Type B pancreatic cell (in vitro differentiated cells): Measurements from ENCODE around the gene RCN2. TPM values are rescaled to one million over a fixed set of nuclear protein-coding genes. Genes with fewer than 3 reads are reported as not detected.

Experiments
- DNase-seq: peaks from one replicate; pipeline ENCODE4 v3.0.0; 2021; ENCODE audit warnings: mixed read lengths; ENCODE audit not compliant: unreplicated experiment; ENCODE audit errors: extremely low spot score
- H3K27ac Mint-ChIP-seq: 2 replicates; pipeline ENCODE4 v1.8.0; 2021; ENCODE audit warnings: mild to moderate bottlenecking, mixed read lengths
- H3K27me3 Mint-ChIP-seq: 2 replicates; pipeline ENCODE4 v1.8.0; 2021; ENCODE audit warnings: mixed read lengths
- H3K36me3 Mint-ChIP-seq: 2 replicates; pipeline ENCODE4 v1.8.0; 2021; ENCODE audit warnings: mixed read lengths
- H3K4me1 Mint-ChIP-seq: one replicate; pipeline ENCODE4 v1.8.0; 2021; ENCODE audit warnings: mixed read lengths; ENCODE audit not compliant: unreplicated experiment
- H3K4me3 Mint-ChIP-seq: 2 replicates; pipeline ENCODE4 v1.8.0; 2021; ENCODE audit warnings: mild to moderate bottlenecking, mixed read lengths
- H3K9me3 Mint-ChIP-seq: 2 replicates; pipeline ENCODE4 v1.8.0; 2021; ENCODE audit warnings: mixed read lengths
- total RNA-seq: library from RNA; stranded (reverse); gene quantifications from 2 replicates; pipeline ENCODE4 v1.2.1, GENCODE V29; 2021; ENCODE audit warnings: low replicate concordance
- TF ChIP-seq, protein P1 (sequence below): fragments of 200-600 bp; sonication (generic); conservative IDR thresholded peaks from 2 replicates; pipeline ENCODE4 v1.5.0; 2021; ENCODE audit warnings: antibody characterized with exemption, mild to moderate bottlenecking

The RCN2 gene
- total RNA-seq, 1 donor from 2014 or later, result 109 TPM

GRCh38 chr15:76930831-76931396 lies 635 bp upstream of the RCN2 start:
- Mint-ChIP-seq H3K9me3 (no peaks in the 10 kb centered on the region), H3K4me1 (peaks cover 17% of the 10 kb centered on the region), H3K27me3 (no peaks in the 10 kb centered on the region), H3K36me3 (peaks cover 25% of the 10 kb centered on the region), H3K4me3 (peak overlapping the region; percentile 96), H3K27ac (peak overlapping the region; percentile 81)
- TF ChIP-seq, protein P1, sequence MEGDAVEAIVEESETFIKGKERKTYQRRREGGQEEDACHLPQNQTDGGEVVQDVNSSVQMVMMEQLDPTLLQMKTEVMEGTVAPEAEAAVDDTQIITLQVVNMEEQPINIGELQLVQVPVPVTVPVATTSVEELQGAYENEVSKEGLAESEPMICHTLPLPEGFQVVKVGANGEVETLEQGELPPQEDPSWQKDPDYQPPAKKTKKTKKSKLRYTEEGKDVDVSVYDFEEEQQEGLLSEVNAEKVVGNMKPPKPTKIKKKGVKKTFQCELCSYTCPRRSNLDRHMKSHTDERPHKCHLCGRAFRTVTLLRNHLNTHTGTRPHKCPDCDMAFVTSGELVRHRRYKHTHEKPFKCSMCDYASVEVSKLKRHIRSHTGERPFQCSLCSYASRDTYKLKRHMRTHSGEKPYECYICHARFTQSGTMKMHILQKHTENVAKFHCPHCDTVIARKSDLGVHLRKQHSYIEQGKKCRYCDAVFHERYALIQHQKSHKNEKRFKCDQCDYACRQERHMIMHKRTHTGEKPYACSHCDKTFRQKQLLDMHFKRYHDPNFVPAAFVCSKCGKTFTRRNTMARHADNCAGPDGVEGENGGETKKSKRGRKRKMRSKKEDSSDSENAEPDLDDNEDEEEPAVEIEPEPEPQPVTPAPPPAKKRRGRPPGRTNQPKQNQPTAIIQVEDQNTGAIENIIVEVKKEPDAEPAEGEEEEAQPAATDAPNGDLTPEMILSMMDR, result no peak
- no peak for DNase-seq

DNA sequence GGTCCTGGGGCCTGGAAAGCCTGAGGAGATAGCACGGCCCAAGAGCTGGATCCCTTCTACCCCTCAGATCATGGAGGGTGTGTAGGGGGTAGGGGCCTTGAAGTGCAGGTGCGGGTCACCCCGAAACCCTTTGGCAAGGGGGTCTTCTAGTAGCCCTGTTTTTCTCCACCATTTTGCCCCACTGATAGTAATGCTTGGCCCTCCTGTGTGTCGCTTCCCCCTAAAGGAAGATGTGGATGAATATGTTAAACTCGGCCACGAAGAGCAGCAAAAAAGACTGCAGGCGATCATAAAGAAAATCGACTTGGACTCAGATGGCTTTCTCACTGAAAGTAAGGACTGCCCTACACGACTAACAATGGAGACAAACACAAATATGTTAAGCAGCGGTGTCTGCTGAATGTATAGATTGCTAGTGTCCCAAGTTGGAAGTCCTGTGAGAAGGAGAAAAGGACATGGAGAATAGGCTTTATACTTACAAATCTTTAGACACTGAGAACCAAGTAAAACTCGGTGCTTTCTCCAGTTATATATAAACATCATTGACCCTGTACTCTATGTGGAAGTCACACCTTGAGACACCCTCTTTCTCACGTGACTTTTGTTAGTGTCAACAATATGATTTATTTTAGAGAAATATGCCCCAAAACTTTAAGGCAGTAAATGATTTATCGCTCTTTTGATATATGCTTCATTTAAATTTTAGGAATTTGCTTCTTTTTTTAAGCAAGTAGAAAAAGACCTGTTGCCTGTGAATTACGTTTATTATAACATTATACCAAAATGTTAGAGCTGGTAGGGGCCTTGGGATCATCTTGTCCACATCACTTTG lies 802 bp downstream of the RCN2 start:
- H3K36me3 Mint-ChIP-seq, result peaks cover 33% of the 10 kb centered on the region
- no peaks in the 10 kb centered on the region for H3K9me3 Mint-ChIP-seq
- H3K4me3 Mint-ChIP-seq, result peak overlapping the region; percentile 96
- no peaks in the 10 kb centered on the region for H3K27me3 Mint-ChIP-seq
- H3K4me1 Mint-ChIP-seq, result peaks cover 25% of the 10 kb centered on the region
- TF ChIP-seq, protein P1, result no peak
- DNase-seq, result no peak
- peak overlapping the region; percentile 93 for H3K27ac Mint-ChIP-seq

DNA sequence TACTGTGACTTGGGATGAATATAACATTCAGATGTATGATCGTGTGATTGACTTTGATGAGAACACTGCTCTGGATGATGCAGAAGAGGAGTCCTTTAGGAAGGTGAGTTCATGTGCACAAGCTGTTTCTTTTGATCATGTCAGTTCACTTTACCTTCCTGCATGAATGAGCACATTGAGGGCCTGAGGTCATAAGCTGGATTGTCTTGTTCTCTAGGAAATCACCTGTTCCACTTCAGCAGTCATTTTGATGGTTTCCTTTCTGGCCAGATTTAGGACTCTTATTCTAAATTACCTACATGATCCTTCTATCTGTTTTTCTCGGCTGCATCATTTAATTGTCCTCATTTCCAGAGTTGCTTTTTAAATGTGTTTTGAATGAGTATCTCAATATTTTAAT lies 4.1 kb downstream of the RCN2 start:
- no peaks in the 10 kb centered on the region for H3K27me3 Mint-ChIP-seq
- H3K36me3 Mint-ChIP-seq, result peaks cover 38% of the 10 kb centered on the region
- no peak overlapping the region for H3K27ac Mint-ChIP-seq
- peaks cover 25% of the 10 kb centered on the region for H3K4me1 Mint-ChIP-seq
- peak overlapping the region; percentile 74 for H3K4me3 Mint-ChIP-seq
- no peak for DNase-seq
- TF ChIP-seq, protein P1, result no peak
- H3K9me3 Mint-ChIP-seq, result no peaks in the 10 kb centered on the region

- H3K27me3 Mint-ChIP-seq, result no peaks in the 10 kb centered on the region
- H3K36me3 Mint-ChIP-seq, result peaks cover 38% of the 10 kb centered on the region
- TF ChIP-seq, protein P1, result no peak
- no peak for DNase-seq
- H3K4me3 Mint-ChIP-seq, result no peak overlapping the region
- peaks cover 25% of the 10 kb centered on the region for H3K4me1 Mint-ChIP-seq
- H3K27ac Mint-ChIP-seq, result no peak overlapping the region
- no peaks in the 10 kb centered on the region for H3K9me3 Mint-ChIP-seq
Measured at GRCh38 chr15:76936671-76937070, 5.1 kb downstream of the RCN2 start.

DNA sequence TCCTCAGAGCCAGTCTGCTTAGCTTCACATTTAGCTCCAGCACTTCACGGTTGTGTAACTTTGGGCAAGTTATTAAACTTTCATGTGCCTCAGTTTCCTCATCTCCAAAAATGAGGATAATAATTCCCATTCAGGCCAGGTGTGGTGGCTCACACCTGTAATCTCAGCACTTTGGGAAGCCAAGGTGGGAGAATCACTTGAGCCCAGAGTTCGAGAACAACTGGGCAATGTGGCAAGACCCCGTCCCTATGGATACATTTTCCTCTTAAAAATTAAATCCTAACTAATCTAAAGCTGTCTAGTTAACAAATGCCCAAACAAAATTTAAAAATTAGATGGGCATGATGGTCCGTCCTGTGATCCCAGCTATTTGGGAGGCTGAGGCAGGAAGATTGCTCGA lies 7.2 kb downstream of the RCN2 start:
- peaks cover 4% of the 10 kb centered on the region for H3K9me3 Mint-ChIP-seq
- peaks cover 14% of the 10 kb centered on the region for H3K4me1 Mint-ChIP-seq
- peaks cover 36% of the 10 kb centered on the region for H3K36me3 Mint-ChIP-seq
- no peak overlapping the region for H3K4me3 Mint-ChIP-seq
- TF ChIP-seq, protein P1, result no peak
- H3K27me3 Mint-ChIP-seq, result no peaks in the 10 kb centered on the region
- no peak for DNase-seq
- H3K27ac Mint-ChIP-seq, result no peak overlapping the region
